GM20000 (cell line): ENCODE measurements around the gene TTC7B.

ENCODE experiments used
- DNase-seq: peaks from one replicate; pipeline ENCODE4 v3.0.0; 2012; ENCODE audit warnings: low spot score
- TF ChIP-seq, protein P1 (sequence below): IDR thresholded peaks from 2 replicates; pipeline ENCODE4 v1.5.1; 2012; ENCODE audit warnings: mild to moderate bottlenecking, control low read depth; ENCODE audit errors: extremely low read depth, missing control alignments

The TTC7B gene

DNA sequence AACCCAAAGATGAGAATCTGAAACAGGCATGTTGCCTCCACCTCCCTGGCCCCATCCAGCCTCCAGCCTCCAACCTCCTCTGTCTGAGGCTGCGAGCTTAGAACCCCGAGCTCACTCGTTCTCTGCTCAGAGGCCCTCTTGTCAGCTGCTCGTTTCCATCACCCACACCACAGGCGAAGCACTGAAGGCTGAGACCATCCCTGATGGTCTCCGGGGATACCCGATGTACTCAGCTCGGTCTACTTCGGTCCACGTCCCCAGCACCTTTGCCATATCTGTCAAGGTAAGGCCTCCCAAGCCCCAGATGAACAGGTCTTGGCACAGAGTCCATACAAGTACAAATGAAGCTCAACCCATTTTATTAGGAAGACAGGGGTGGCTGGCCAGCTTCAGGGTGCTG lies 72.4 kb downstream of the TTC7B start:
- TF ChIP-seq, protein P1, sequence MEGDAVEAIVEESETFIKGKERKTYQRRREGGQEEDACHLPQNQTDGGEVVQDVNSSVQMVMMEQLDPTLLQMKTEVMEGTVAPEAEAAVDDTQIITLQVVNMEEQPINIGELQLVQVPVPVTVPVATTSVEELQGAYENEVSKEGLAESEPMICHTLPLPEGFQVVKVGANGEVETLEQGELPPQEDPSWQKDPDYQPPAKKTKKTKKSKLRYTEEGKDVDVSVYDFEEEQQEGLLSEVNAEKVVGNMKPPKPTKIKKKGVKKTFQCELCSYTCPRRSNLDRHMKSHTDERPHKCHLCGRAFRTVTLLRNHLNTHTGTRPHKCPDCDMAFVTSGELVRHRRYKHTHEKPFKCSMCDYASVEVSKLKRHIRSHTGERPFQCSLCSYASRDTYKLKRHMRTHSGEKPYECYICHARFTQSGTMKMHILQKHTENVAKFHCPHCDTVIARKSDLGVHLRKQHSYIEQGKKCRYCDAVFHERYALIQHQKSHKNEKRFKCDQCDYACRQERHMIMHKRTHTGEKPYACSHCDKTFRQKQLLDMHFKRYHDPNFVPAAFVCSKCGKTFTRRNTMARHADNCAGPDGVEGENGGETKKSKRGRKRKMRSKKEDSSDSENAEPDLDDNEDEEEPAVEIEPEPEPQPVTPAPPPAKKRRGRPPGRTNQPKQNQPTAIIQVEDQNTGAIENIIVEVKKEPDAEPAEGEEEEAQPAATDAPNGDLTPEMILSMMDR: no peak
- DNase-seq: no peak

DNA sequence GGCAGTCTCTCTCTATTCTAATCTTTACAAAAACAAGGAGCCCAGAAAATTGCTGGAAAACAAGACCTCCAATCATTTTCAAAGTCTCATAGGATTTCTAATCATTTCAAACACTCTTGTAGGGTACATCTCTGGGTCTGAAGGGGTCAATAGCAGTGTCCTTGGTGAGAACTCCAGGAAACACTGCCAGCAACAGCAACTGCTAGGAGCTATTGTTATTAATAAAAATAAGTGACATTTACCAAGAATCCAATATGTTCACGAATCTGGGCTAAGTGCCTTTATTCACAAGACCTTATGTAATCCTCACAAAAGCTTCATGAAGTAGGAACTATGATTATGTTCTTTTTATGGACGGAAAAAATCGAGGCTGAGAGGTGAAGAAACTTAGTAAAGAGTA lies 72.8 kb downstream of the TTC7B start:
- no peak for DNase-seq
- TF ChIP-seq, protein P1: no peak

DNA sequence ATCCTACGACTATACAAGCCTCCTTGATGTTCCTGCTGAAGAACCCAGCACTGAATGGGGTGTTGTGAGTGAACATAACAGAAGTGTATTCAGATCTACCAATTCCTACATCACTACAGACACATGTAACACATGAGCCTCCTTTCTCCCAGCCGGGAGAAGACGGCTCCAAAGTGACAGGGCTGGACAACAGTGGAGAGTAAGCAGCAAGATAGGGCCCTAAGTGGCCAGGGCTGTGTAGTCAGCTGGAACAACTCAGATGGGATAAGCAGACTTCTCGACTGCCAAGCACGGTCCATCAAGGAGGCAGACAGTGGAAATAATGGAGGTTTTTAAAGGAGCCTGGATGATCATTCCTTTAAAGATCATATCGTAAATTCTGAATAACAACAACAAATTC lies 73.5 kb downstream of the TTC7B start:
- DNase-seq: no peak
- TF ChIP-seq, protein P1: no peak

DNA sequence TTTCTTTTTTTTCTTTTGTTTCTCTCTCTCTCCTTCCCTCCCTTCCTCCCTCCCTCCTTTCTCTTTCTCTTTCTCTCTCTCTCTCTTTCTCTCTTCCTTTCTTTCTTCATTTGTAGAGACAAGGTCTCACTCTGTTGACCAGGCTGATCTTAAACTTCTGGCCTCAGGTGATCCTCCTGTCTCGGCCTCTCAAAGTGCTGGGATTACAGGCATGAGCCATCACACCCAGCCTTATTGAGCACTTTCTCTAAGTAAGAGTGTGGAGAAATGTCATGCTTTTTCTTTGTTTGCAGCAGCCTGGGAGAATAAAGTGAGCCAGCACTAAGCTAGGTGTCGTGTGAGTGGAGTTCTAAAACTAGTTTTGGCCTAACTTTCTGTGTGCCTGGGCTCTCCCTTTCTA lies 74.0 kb downstream of the TTC7B start:
- no peak for DNase-seq
- TF ChIP-seq, protein P1: no peak

DNA sequence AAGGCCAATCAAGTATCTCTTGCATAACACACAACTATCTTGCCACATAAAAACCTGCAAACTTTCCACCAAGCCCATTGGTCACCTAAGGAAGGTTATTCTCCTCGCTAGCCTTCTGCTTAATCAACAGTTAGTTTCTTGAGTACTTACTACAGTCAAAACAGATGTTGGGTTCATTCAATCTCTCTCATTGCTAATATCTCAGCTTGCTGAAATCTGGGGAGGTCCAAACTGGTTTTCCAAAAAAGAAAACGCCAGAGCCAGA lies 74.6 kb downstream of the TTC7B start:
- DNase-seq: no peak
- TF ChIP-seq, protein P1: no peak

DNA sequence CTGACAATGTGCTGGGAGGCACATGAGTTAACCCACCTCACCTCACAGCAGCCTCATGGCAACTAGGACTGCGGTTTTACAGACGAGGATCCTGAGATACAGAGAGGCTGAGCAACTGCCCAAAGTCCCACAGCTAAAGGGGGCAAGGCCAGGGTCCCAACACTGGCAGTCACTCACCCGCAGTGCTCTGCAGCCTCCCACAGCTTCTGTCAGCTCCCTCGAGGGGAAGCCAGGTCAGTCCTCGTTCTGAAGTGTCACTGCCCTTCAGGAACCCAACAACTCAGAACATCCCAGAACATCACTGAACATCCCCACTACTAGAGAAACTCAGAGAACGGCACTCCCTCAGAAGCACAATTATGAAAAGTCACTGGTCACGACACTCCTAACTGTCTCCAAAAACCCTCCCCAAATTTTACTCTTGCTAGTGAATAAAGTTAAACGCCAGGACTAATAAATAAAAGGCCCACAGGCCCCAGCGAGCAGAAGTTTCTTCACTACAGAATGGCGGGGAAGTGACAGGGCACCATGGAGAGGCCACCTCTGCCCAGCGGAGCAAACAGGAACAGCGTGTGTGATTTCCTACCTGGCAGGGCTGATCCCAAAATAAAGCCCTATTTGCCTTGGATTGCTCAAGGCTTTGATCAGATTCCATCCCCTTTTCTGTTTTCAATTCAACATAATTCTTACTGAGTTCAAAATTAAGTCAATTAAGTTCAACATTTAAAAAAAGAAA lies 75.1 kb downstream of the TTC7B start:
- no peak for DNase-seq
- TF ChIP-seq, protein P1: no peak

DNA sequence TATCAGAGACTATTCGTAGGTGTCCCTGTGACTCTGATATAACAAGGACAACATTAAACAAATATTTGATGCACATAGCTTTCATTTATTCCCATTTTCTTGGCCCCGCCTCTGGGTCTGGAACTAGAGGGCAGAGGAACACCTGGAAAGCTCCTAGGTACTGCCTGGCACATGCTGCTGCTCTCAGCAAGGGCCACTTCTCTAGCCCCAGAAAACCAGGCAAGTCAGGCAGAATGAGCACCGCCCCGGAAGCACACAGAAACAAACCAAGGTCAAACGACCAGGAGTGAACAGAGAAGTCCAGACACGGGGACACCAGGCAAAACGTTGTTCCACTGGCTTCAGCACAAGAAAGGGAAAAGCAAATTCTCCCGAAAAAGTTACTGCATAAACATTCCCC lies 76.1 kb downstream of the TTC7B start:
- TF ChIP-seq, protein P1: no peak
- no peak for DNase-seq
